ENCODE results near the gene SERINC1. TPM values are rescaled to one million over a fixed set of nuclear protein-coding genes. Genes with fewer than 3 reads are reported as not detected.

Gene SERINC1
- total and polyA plus RNA-seq, 9 of the 15 experiments (the other 6 are each of a cell fraction or from before 2014, with no cell fraction given), result 28.8 to 64.6 (median 39.7) TPM

GRCh38 chr6:122471107-122472021, at the start of gene SERINC1 (continued):
- TF ChIP-seq, protein P1, sequence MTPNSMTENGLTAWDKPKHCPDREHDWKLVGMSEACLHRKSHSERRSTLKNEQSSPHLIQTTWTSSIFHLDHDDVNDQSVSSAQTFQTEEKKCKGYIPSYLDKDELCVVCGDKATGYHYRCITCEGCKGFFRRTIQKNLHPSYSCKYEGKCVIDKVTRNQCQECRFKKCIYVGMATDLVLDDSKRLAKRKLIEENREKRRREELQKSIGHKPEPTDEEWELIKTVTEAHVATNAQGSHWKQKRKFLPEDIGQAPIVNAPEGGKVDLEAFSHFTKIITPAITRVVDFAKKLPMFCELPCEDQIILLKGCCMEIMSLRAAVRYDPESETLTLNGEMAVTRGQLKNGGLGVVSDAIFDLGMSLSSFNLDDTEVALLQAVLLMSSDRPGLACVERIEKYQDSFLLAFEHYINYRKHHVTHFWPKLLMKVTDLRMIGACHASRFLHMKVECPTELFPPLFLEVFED (CRISPR knock-in tag; conservative IDR thresholded peaks at IDR 0.05), result 0 out of 2 replicates have a peak, but pooled peaks have one; percentile 10
- peak; percentile 62 for TF ChIP-seq ATF7 (IDR thresholded peaks at IDR 0.05)
- TF ChIP-seq POLR2A (conservative IDR thresholded peaks at IDR 0.05), result peak; percentile 92
- peak; percentile 37; the same call in 1 of the 2 replicates for TF ChIP-seq VEZF1 (CRISPR knock-in tag; IDR thresholded peaks at IDR 0.05)
- 0 out of 2 replicates have a peak, but pooled peaks have one; percentile 32 for TF ChIP-seq FOXJ2 (tag; IDR thresholded peaks at IDR 0.05)
- no peak for TF ChIP-seq ZNF79 (CRISPR knock-in tag; IDR thresholded peaks at IDR 0.05; ENCODE audit: low read depth)
- TF ChIP-seq ZKSCAN1 (IDR thresholded peaks at IDR 0.05; ENCODE audit: low read depth, low read length), result 0 out of 2 replicates have a peak, but pooled peaks have one; percentile 11
- TF ChIP-seq ILF3 (IDR thresholded peaks at IDR 0.05; ENCODE audit: borderline replicate concordance), result no peak
- TF ChIP-seq POLR3A (IDR thresholded peaks at IDR 0.05; ENCODE audit: borderline replicate concordance, extremely low read depth, insufficient read depth, insufficient read length), result no peak
- TF ChIP-seq FOXK2 (conservative IDR thresholded peaks at IDR 0.05 in 1 of 2, IDR thresholded peaks at IDR 0.05 in 1 of 2; ENCODE audit: low read depth in 2 of 2), result peak; percentile 71 to 72; a peak in 3 of 4 replicates
- no peak for TF ChIP-seq ZC3H11A (IDR thresholded peaks at IDR 0.05; ENCODE audit: low read depth, low read length)
- peak; percentile 66; the same call in 1 of the 2 replicates for TF ChIP-seq MTA3 (IDR thresholded peaks at IDR 0.05; ENCODE audit: borderline replicate concordance)
- peak; percentile 89 for TF ChIP-seq RBFOX2 (IDR thresholded peaks at IDR 0.05; ENCODE audit: low read depth, low read length)
- peak; percentile 23; the same call in 1 of the 2 replicates for TF ChIP-seq ARID1B (IDR thresholded peaks at IDR 0.05)
- TF ChIP-seq GABPA (tag; conservative IDR thresholded peaks at IDR 0.05; ENCODE audit: low read depth), result peak; percentile 95
- TF ChIP-seq POLR2B (IDR thresholded peaks at IDR 0.05; ENCODE audit: low read depth, partially characterized antibody), result peak; percentile 91
- TF ChIP-seq TAF9B (IDR thresholded peaks at IDR 0.05; ENCODE audit: partially characterized antibody), result peak; percentile 72
- TF ChIP-seq OTX1 (CRISPR knock-in tag; IDR thresholded peaks at IDR 0.05), result no peak
- no peak for TF ChIP-seq JUN (IDR thresholded peaks at IDR 0.05; ENCODE audit: borderline replicate concordance, low read depth, low read length)
- TF ChIP-seq JUN (CRISPR knock-in tag; IDR thresholded peaks at IDR 0.05; ENCODE audit: borderline replicate concordance), result no peak
- 0 out of 2 replicates have a peak, but pooled peaks have one; percentile 14 for TF ChIP-seq MAFK (IDR thresholded peaks at IDR 0.05; ENCODE audit: low read length)
- TF ChIP-seq POLR2AphosphoS5 (IDR thresholded peaks at IDR 0.05; ENCODE audit: control insufficient read depth, insufficient read depth, low read depth, low read length), result peak; percentile 92
